Mucosa of stomach (tissue), 1 donor: Measurements from ENCODE around the gene HPCAL1.
A peak's percentile ranks its signal among the peaks of the same experiment; 100 is the strongest.

ENCODE experiments used
- H3K27me3 ChIP-seq: one replicate; pipeline ENCODE4 v1.7.0; 2013; ENCODE audit warnings: mild to moderate bottlenecking, low read length; ENCODE audit not compliant: control insufficient read depth, insufficient read depth
- H3K36me3 ChIP-seq: one replicate; pipeline ENCODE4 v1.7.0; 2013; ENCODE audit warnings: low read length; ENCODE audit not compliant: control insufficient read depth, insufficient read depth
- H3K4me1 ChIP-seq: one replicate; pipeline ENCODE4 v1.7.0; 2013; ENCODE audit warnings: mild to moderate bottlenecking, low read length; ENCODE audit not compliant: control insufficient read depth, insufficient read depth
- H3K4me3 ChIP-seq: one replicate; pipeline ENCODE4 v1.7.0; 2013; ENCODE audit warnings: low read length
- H3K9ac ChIP-seq: one replicate; pipeline ENCODE4 v1.7.0; 2013; ENCODE audit warnings: mild to moderate bottlenecking, low read length, moderate library complexity
- H3K9me3 ChIP-seq: one replicate; pipeline ENCODE4 v1.7.0; 2013; ENCODE audit warnings: mild to moderate bottlenecking, low read length, moderate library complexity; ENCODE audit not compliant: control insufficient read depth
- donor health status: Pancreatic carcinoma.

HPCAL1 gene

DNA sequence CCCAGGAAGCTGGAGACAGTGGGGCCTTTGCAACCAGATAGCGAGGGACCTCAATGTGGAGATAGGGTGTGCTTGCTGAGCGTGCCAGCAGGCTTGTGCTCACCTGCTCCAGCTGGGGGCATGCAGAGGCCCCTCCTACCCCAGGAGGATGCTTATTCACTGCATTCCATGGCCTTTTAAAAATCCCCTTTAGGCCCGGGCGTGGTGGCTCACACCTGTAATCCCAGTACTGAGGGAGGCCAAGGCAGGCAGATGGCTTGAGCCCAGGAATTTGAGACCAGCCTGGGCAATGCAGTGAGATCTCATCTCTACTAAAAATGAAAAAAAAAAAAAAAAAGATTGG is 90.9 kb downstream of the HPCAL1 start:
- Histone ChIP-seq H3K27me3 (no peaks in the 10 kb centered on the region), H3K36me3 (no peaks in the 10 kb centered on the region), H3K4me3 (no peak overlapping the region), H3K9me3 (no peaks in the 10 kb centered on the region), H3K9ac (no peak overlapping the region), H3K4me1 (peaks cover 71% of the 10 kb centered on the region)

GRCh38 chr2:10395893-10396292 is 93.2 kb downstream of the HPCAL1 start:
- H3K36me3 ChIP-seq = no peaks in the 10 kb centered on the region
- H3K27me3 ChIP-seq = no peaks in the 10 kb centered on the region
- no peak overlapping the region for H3K4me3 ChIP-seq
- no peak overlapping the region for H3K9ac ChIP-seq
- no peaks in the 10 kb centered on the region for H3K9me3 ChIP-seq
- H3K4me1 ChIP-seq = peaks cover 64% of the 10 kb centered on the region

DNA sequence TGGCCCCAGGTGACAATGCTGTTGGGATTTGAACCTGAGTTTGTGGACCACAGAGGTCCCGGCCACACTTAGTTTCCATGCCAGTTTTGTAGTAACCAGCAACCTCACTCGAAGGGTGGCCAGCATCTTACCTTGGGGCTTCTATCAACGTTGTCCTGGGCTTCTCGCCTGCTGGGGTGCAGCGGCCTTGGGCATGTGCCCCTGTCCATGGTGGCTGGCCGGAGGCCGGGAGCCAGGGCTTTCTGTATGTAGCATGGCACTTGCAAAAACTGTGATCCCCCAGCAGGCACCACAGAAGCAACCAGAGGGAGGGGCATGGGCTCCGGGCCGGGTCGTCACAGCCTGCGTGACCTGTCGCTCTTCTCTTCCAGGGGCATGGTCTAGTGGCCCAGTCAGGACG is 93.8 kb downstream of the HPCAL1 start:
- no peaks in the 10 kb centered on the region for H3K36me3 ChIP-seq
- H3K4me3 ChIP-seq = no peak overlapping the region
- peaks cover 64% of the 10 kb centered on the region for H3K4me1 ChIP-seq
- H3K27me3 ChIP-seq = no peaks in the 10 kb centered on the region
- no peak overlapping the region for H3K9ac ChIP-seq
- no peaks in the 10 kb centered on the region for H3K9me3 ChIP-seq

- Histone ChIP-seq H3K4me3 (no peak overlapping the region), H3K36me3 (no peaks in the 10 kb centered on the region), H3K9ac (no peak overlapping the region), H3K9me3 (no peaks in the 10 kb centered on the region), H3K27me3 (no peaks in the 10 kb centered on the region), H3K4me1 (peaks cover 66% of the 10 kb centered on the region)
Observed at GRCh38 chr2:10397297-10397875, 94.7 kb downstream of the HPCAL1 start.

DNA sequence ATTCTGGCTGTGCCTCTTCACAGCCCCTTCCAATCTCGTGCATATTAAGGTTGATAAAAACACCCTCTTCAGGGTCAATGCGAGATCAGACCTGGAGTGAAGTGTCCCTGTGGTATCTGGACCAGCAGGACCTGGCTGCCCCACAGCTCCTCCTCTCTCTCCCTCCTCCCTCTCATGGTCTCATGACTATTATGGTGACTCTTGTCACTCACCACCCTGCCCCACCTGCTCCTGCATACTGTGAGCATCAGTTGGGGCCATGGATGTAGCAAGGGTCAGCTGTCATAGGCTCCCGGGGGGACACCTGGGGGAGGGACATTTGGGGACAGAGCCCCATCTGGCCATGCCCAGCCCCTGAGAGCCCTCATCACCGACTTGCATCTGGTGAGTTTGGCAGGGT is 95.2 kb downstream of the HPCAL1 start:
- Histone ChIP-seq H3K27me3 (no peaks in the 10 kb centered on the region), H3K4me1 (peaks cover 66% of the 10 kb centered on the region), H3K4me3 (no peak overlapping the region), H3K36me3 (no peaks in the 10 kb centered on the region), H3K9me3 (no peaks in the 10 kb centered on the region), H3K9ac (no peak overlapping the region)

DNA sequence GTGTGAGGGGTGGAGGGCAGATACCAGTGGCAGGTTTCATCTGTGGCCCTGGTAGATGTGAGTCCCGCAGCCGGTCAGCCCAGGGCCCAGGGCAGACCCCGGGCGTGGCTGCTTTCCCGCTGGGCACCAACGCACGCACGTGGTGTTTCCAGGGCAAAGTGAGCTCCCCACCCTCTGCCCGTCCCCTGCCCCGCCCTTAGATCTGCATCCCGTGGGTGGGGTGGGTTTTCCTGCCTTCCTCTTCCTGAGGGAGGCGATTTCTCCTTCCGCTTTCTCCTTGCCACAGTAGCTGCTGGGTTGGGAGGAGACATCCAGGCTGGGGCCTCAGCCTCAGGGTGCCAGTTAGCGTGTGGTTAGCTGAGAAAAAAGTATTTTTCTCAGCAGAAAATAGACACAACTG is 95.8 kb downstream of the HPCAL1 start:
- Histone ChIP-seq H3K4me1 (peaks cover 60% of the 10 kb centered on the region), H3K9ac (no peak overlapping the region)

GRCh38 chr2:10399358-10399757 is 96.7 kb downstream of the HPCAL1 start:
- H3K36me3 ChIP-seq = no peaks in the 10 kb centered on the region
- no peak overlapping the region for H3K4me3 ChIP-seq
- H3K4me1 ChIP-seq = peaks cover 52% of the 10 kb centered on the region
- no peaks in the 10 kb centered on the region for H3K27me3 ChIP-seq
- no peak overlapping the region for H3K9ac ChIP-seq
- H3K9me3 ChIP-seq = no peaks in the 10 kb centered on the region

More for the DNA sequence above, 95.8 kb downstream of the HPCAL1 start:
- Histone ChIP-seq H3K4me3 (no peak overlapping the region), H3K9me3 (no peaks in the 10 kb centered on the region), H3K36me3 (no peaks in the 10 kb centered on the region), H3K27me3 (no peaks in the 10 kb centered on the region)

GRCh38 chr2:10400002-10400401 is 97.3 kb downstream of the HPCAL1 start:
- peaks cover 52% of the 10 kb centered on the region for H3K4me1 ChIP-seq
- no peak overlapping the region for H3K9ac ChIP-seq
- no peak overlapping the region for H3K4me3 ChIP-seq
- H3K9me3 ChIP-seq = no peaks in the 10 kb centered on the region
- H3K36me3 ChIP-seq = no peaks in the 10 kb centered on the region
- no peaks in the 10 kb centered on the region for H3K27me3 ChIP-seq

- H3K9ac ChIP-seq = no peak overlapping the region
- no peaks in the 10 kb centered on the region for H3K9me3 ChIP-seq
- H3K27me3 ChIP-seq = no peaks in the 10 kb centered on the region
- H3K4me1 ChIP-seq = peaks cover 58% of the 10 kb centered on the region
- H3K36me3 ChIP-seq = no peaks in the 10 kb centered on the region
- no peak overlapping the region for H3K4me3 ChIP-seq
Observed at GRCh38 chr2:10400568-10400977, 97.9 kb downstream of the HPCAL1 start.

GRCh38 chr2:10400978-10401951 is 98.6 kb downstream of the HPCAL1 start:
- Histone ChIP-seq H3K36me3 (peaks cover 4% of the 10 kb centered on the region), H3K9ac (no peak overlapping the region), H3K4me1 (peaks cover 58% of the 10 kb centered on the region), H3K4me3 (no peak overlapping the region), H3K27me3 (no peaks in the 10 kb centered on the region), H3K9me3 (no peaks in the 10 kb centered on the region)

- Histone ChIP-seq H3K9ac (peak overlapping the region; percentile 11), H3K36me3 (peaks cover 4% of the 10 kb centered on the region), H3K27me3 (no peaks in the 10 kb centered on the region), H3K9me3 (no peaks in the 10 kb centered on the region), H3K4me1 (peaks cover 67% of the 10 kb centered on the region), H3K4me3 (no peak overlapping the region)
Observed at GRCh38 chr2:10402062-10402585, 99.4 kb downstream of the HPCAL1 start.

DNA sequence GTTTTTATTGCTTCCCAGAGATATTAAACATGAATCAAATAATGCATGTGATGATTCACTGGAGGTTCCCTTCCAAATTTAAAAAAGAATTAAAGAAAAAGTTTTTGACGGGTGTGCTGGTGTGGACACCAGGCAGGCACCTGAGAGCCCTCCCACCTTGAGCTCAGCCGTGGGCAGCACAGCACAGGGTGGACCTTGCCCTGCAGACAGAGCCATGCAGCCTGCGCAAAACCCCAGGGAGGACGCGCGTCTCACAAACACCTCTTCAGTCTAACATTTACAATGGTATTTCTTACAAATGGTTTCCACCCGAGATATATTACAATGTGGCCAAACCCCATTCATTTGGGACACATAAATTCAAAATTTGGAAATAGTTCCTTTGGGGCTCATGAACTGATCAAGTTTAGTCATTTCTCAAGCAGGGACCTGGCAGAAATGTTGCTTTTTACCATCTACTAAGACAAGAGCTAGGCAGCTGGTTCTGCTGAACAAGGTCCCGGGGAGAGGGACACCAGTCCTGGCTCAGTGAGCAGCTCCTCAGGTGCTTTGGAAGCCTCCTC is 100.0 kb downstream of the HPCAL1 start:
- no peak overlapping the region for H3K4me3 ChIP-seq
- peak overlapping the region; percentile 11 for H3K9ac ChIP-seq
- H3K4me1 ChIP-seq = peaks cover 70% of the 10 kb centered on the region

More for the DNA sequence above, 100.0 kb downstream of the HPCAL1 start:
- no peaks in the 10 kb centered on the region for H3K9me3 ChIP-seq
- H3K36me3 ChIP-seq = peaks cover 4% of the 10 kb centered on the region
- no peaks in the 10 kb centered on the region for H3K27me3 ChIP-seq
